Measurements from ENCODE around the gene MEOX1.
"Not testable (repeated sequence)": the region's sequence is repeated elsewhere in the genome, so short reads cannot be mapped to it uniquely, and the experiment has no call there.

Gene MEOX1

GRCh38 chr17:43609613-43610385, 51.9 kb downstream of the MEOX1 start:
- no peak overlapping the region for H3K4me3 ChIP-seq (ENCODE audit: low read depth, low read length)
- peak; percentile 26 for DNase-seq (ENCODE audit: low read depth)
- no peak for TF ChIP-seq CTCF (conservative IDR thresholded peaks at IDR 0.05; ENCODE audit: low read depth, low read length)

- DNase-seq (ENCODE audit: low read depth): peak; percentile 18
- H3K4me3 ChIP-seq (ENCODE audit: low read depth, low read length): no peak overlapping the region
- no peak for TF ChIP-seq CTCF (conservative IDR thresholded peaks at IDR 0.05; ENCODE audit: low read depth, low read length)
Measured at GRCh38 chr17:43608313-43608712, 53.4 kb downstream of the MEOX1 start.

- TF ChIP-seq CTCF (conservative IDR thresholded peaks at IDR 0.05; ENCODE audit: low read depth, low read length): no peak
- no peak for DNase-seq (ENCODE audit: low read depth)
- H3K4me3 ChIP-seq (ENCODE audit: low read depth, low read length): no peak overlapping the region
Measured at GRCh38 chr17:43604549-43604948, 57.2 kb downstream of the MEOX1 start.

- DNase-seq (ENCODE audit: low read depth): no peak
- H3K4me3 ChIP-seq (ENCODE audit: low read depth, low read length): no peak overlapping the region
- no peak for TF ChIP-seq CTCF (conservative IDR thresholded peaks at IDR 0.05; ENCODE audit: low read depth, low read length)
Measured at GRCh38 chr17:43603321-43603720, 58.4 kb downstream of the MEOX1 start.

- not testable (repeated sequence) for DNase-seq (ENCODE audit: low read depth); H3K4me3 ChIP-seq (ENCODE audit: low read depth, low read length)
Measured at GRCh38 chr17:43602556-43602955, 59.2 kb downstream of the MEOX1 start.

- TF ChIP-seq CTCF (conservative IDR thresholded peaks at IDR 0.05; ENCODE audit: low read depth, low read length): no peak
- DNase-seq (ENCODE audit: low read depth): no peak
- H3K4me3 ChIP-seq (ENCODE audit: low read depth, low read length): no peak overlapping the region
Measured at GRCh38 chr17:43601280-43602039, 60.3 kb downstream of the MEOX1 start.

GRCh38 chr17:43599835-43600234, 61.9 kb downstream of the MEOX1 start:
- H3K4me3 ChIP-seq (ENCODE audit: low read depth, low read length): no peak overlapping the region
- peak; percentile 76 for DNase-seq (ENCODE audit: low read depth)
- TF ChIP-seq CTCF (conservative IDR thresholded peaks at IDR 0.05; ENCODE audit: low read depth, low read length): no peak
